GM23248 (cell line): Measurements from ENCODE around the gene TRIO.

Experiments
- EZH2 ChIP-seq: fragments of 200-600 bp; sonication (generic); IDR thresholded peaks from 2 replicates; pipeline ENCODE4 v1.6.1; 2018; ENCODE audit warnings: antibody characterized with exemption, mild to moderate bottlenecking; ENCODE audit not compliant: insufficient read depth, poor library complexity, severe bottlenecking
- EZH2phosphoT487 ChIP-seq: fragments of 200-600 bp; sonication (generic); IDR thresholded peaks from 2 replicates; pipeline ENCODE4 v1.6.1; 2018; ENCODE audit warnings: antibody characterized with exemption, moderate library complexity, mild to moderate bottlenecking, low read depth; ENCODE audit not compliant: insufficient read depth

GRCh38 chr5:14341571-14342230, 198.6 kb downstream of the TRIO start:
- TF ChIP-seq EZH2phosphoT487 (no peak), EZH2 (no peak)
